GM12878 (cell line): Measurements from ENCODE around the gene GMDS. TPM values are rescaled to one million over a fixed set of nuclear protein-coding genes. Genes with fewer than 3 reads are reported as not detected.

Experiments used
- ATAC-seq: fragments of 200-7000 bp; cut with Tn5 transposase; 3 replicates; pipeline ENCODE4 v1.9.1; 2020; ENCODE audit warnings: mild to moderate bottlenecking, moderate library complexity
- BruUV-seq: library from RNA; stranded (reverse); fragments of 400-500 nt; replicated peaks from 2 replicates; lab custom pipeline; 2021; lab: Mats Ljungman, UMichigan
- CTCF ChIA-PET: fragments of 300-600 bp; sonication (Branson Sonifier 250); formaldehyde crosslinking; extraction: SDS; loops from one replicate; lab custom pipeline; 2021; ENCODE audit warnings: inconsistent platforms; lab: Yijun Ruan, JAX
- POLR2A ChIA-PET: fragments of 350-600 bp; formaldehyde crosslinking; extraction: SDS; loops from one replicate; lab custom pipeline; 2021; ENCODE audit warnings: inconsistent platforms; lab: Charles Lee
- RAD21 ChIA-PET: fragments of 300-600 bp; sonication (Branson Sonifier 250); formaldehyde crosslinking; loops from one replicate; lab custom pipeline; 2023; ENCODE audit warnings: antibody characterized with exemption; ENCODE audit not compliant: unreplicated experiment; lab: Charles Lee
- SMC1A ChIA-PET: fragments of 300-600 bp; sonication (Branson Sonifier 250); formaldehyde crosslinking; loops from one replicate; lab custom pipeline; 2023; ENCODE audit not compliant: unreplicated experiment, uncharacterized antibody; lab: Charles Lee
- DNase-seq: peaks from one replicate; pipeline ENCODE4 v3.0.0-alpha.2; 2011; ENCODE audit warnings: low read depth, low spot score
- FAIRE-seq: peaks from 3 replicates; lab custom pipeline; 2011; peaks lifted over from hg19 to GRCh38; lab: Jason Lieb, UNC
- H2AFZ ChIP-seq: 2 replicates; pipeline ENCODE4 v1.6.0; 2011; ENCODE audit warnings: low read depth, low read length, control low read depth; ENCODE audit not compliant: control insufficient read depth
- H3K27ac ChIP-seq: 2 replicates; pipeline ENCODE4 v1.5.1; 2011; ENCODE audit warnings: control low read depth; ENCODE audit not compliant: control insufficient read depth, insufficient read depth
- H3K27me3 ChIP-seq, 2 experiments: replicated peaks in 1 of 2; 2 replicates each; pipeline versions ENCODE4 v1.6.0 to v1.6.1; 2011; ENCODE audit warnings: low read length in 1 of 2; ENCODE audit not compliant: control insufficient read depth in 2 of 2, insufficient read depth in 2 of 2
- H3K36me3 ChIP-seq, 2 experiments: 2 replicates each; pipeline ENCODE4 v1.5.1; 2011; ENCODE audit warnings: low read length in 1 of 2; ENCODE audit not compliant: control insufficient read depth in 2 of 2, insufficient read depth in 2 of 2
- H3K4me1 ChIP-seq: 2 replicates; pipeline ENCODE4 v1.6.1; 2011; ENCODE audit warnings: mild to moderate bottlenecking, low read length, moderate library complexity, mixed read lengths; ENCODE audit not compliant: control insufficient read depth, insufficient read depth
- H3K4me2 ChIP-seq: 2 replicates; pipeline ENCODE4 v1.6.0; 2011; ENCODE audit warnings: control low read depth; ENCODE audit not compliant: control insufficient read depth, insufficient read depth
- H3K4me3 ChIP-seq: fragments of 200-600 bp; sonication (generic); 2 replicates; pipeline ENCODE4 v1.5.1; 2016
- H3K79me2 ChIP-seq: 2 replicates; pipeline ENCODE4 v1.6.0; 2011; ENCODE audit warnings: low read length; ENCODE audit not compliant: control insufficient read depth, insufficient read depth
- H3K9ac ChIP-seq: 2 replicates; pipeline ENCODE4 v1.8.0; 2011; ENCODE audit warnings: low read length, control low read depth, mixed read lengths; ENCODE audit not compliant: control insufficient read depth, insufficient read depth
- H3K9me3 ChIP-seq: replicated peaks from 3 replicates; pipeline ENCODE4 v1.5.1; 2011; ENCODE audit warnings: mild to moderate bottlenecking, low read length; ENCODE audit not compliant: control insufficient read depth, insufficient read depth
- H4K20me1 ChIP-seq: 2 replicates; pipeline ENCODE4 v1.6.0; 2011; ENCODE audit not compliant: control insufficient read depth, insufficient read depth
- CHD2 ChIP-seq: IDR thresholded peaks from 2 replicates; pipeline ENCODE4 v1.6.1; 2011; ENCODE audit warnings: low read depth, low read length, improper control_type of control experiment, borderline replicate concordance
- E2F4 ChIP-seq: IDR thresholded peaks from 2 replicates; pipeline ENCODE4 v1.6.1; 2012; ENCODE audit warnings: low read depth, low read length, improper control_type of control experiment
- EGR1 ChIP-seq, 2 experiments: IDR thresholded peaks; 1 replicate in 1 of 2; 2 replicates in 1 of 2; pipeline ENCODE4 v1.6.1; 2011 to 2012; ENCODE audit warnings: low read depth in 2 of 2, low read length in 2 of 2, borderline replicate concordance in 1 of 2, mild to moderate bottlenecking in 1 of 2, moderate library complexity in 1 of 2
- ESRRA ChIP-seq: IDR thresholded peaks from 2 replicates; pipeline ENCODE4 v1.6.1; 2012; ENCODE audit warnings: mild to moderate bottlenecking, low read length, improper control_type of control experiment
- JUNB ChIP-seq: IDR thresholded peaks from 2 replicates; pipeline ENCODE4 v1.6.1; 2016; ENCODE audit warnings: antibody characterized with exemption, mild to moderate bottlenecking
- RAD51 ChIP-seq: fragments of 450-650 bp; IDR thresholded peaks from 2 replicates; pipeline ENCODE4 v1.6.1; 2016; ENCODE audit warnings: moderate library complexity, mild to moderate bottlenecking, inconsistent platforms
- SIN3A ChIP-seq: IDR thresholded peaks from 2 replicates; pipeline ENCODE4 v1.6.1; 2012; ENCODE audit warnings: low read depth, low read length, improper control_type of control experiment
- SMAD5 ChIP-seq: IDR thresholded peaks from 2 replicates; pipeline ENCODE4 v1.6.1; 2016; ENCODE audit warnings: antibody characterized with exemption, low read depth
- SPI1 ChIP-seq: IDR thresholded peaks from 2 replicates; pipeline ENCODE4 v1.6.1; 2011; ENCODE audit warnings: low read depth, mild to moderate bottlenecking, low read length, moderate library complexity, borderline replicate concordance; ENCODE audit not compliant: insufficient read depth
- SREBF2 ChIP-seq: IDR thresholded peaks from 2 replicates; pipeline ENCODE4 v1.6.1; 2012; ENCODE audit warnings: mild to moderate bottlenecking, low read length
- TBL1XR1 ChIP-seq: IDR thresholded peaks from 2 replicates; pipeline ENCODE4 v1.6.1; 2012; ENCODE audit warnings: low read depth, low read length, improper control_type of control experiment
- WRNIP1 ChIP-seq: IDR thresholded peaks from 2 replicates; pipeline ENCODE4 v1.6.1; 2011; ENCODE audit warnings: low read depth, low read length, improper control_type of control experiment, borderline replicate concordance
- ZNF217 ChIP-seq: fragments of 450-650 bp; IDR thresholded peaks from 2 replicates; pipeline ENCODE4 v1.6.1; 2017; ENCODE audit warnings: antibody characterized with exemption, mild to moderate bottlenecking
- ZZZ3 ChIP-seq: IDR thresholded peaks from 2 replicates; pipeline ENCODE4 v1.6.1; 2011; ENCODE audit warnings: low read depth; ENCODE audit not compliant: control insufficient read depth, insufficient read length
- WGBS: methylation state at CpG from one replicate; pipeline ENCODE4 v1.1.6; 2016; ENCODE audit warnings: low lambda C conversion rate; ENCODE audit not compliant: insufficient replicate concordance, insufficient coverage; ENCODE audit errors: missing lambda C conversion rate; 5-methylcytosine and 5-hydroxymethylcytosine counted together
- in situ Hi-C: fragments of 300-500 bp; cut with MboI; formaldehyde crosslinking; loops from 9 replicates; pipeline ENCODE4 v1.14.3; 2018; ENCODE audit warnings: mixed read lengths
- intact Hi-C: fragments of 100-400 bp; cut with micrococcal nuclease; formaldehyde crosslinking; loops from one replicate; pipeline ENCODE4 v1.14.2; 2022; ENCODE audit not compliant: unreplicated experiment
- polyA plus RNA-seq, 11 experiments: library from polyadenylated mRNA; depleted of rRNA in 4 of 11; unstranded in 6 of 11; stranded (reverse) in 5 of 11; fragments of >200 nt; fragmentation: Nextera tagmentation in 4 of 11; fragmentation: Illumina TruSeq in 1 of 11; extraction: Ambion mirVana in 4 of 11; extraction: Trizol in 1 of 11; gene quantifications; 1 replicate in 1 of 11; 2 replicates in 10 of 11; pipeline versions ENCODE4 v1.2.1 to v1.2.3, GENCODE V29; 2011 to 2016; ENCODE audit warnings: inconsistent platforms in 2 of 11, missing spikeins in 2 of 11, low read depth in 1 of 11
- total RNA-seq, 4 experiments: library from RNA; depleted of rRNA in 3 of 4; stranded (reverse); fragments of >200 nt in 3 of 4; fragmentation: Illumina TruSeq in 1 of 4; extraction: Trizol in 1 of 4; gene quantifications; 2 replicates each; pipeline versions ENCODE4 v1.2.1 to v1.2.3, GENCODE V29; 2013 to 2021
- TF ChIP-seq, protein P1 (sequence below): fragments of 450-650 bp; IDR thresholded peaks from 2 replicates; pipeline ENCODE4 v1.6.1; 2014; ENCODE audit warnings: mild to moderate bottlenecking

Gene GMDS
- total and polyA plus RNA-seq, 10 of the 15 experiments (the other 5 are each of a cell fraction or from before 2014, with no cell fraction given): 0.61 to 53.8 (median 29.3) TPM

GRCh38 chr6:2044192-2044591 lies 201.2 kb downstream of the GMDS start:
- in situ Hi-C loops: no loop called here
- POLR2A ChIA-PET: no interaction called here
- FAIRE-seq (no peak), DNase-seq (no peak), ATAC-seq (no peak)
- WGBS: 89% methylated on average over 4 of the region's 4 CpGs
- no peaks in the 10 kb centered on the region for H3K36me3 ChIP-seq
- H3K4me1 ChIP-seq: no peaks in the 10 kb centered on the region
- SMC1A ChIA-PET: interaction anchor here (0.7 kb wide), 1 partner anchor 151 kb away, joined by 3 read pairs; no protein-coding TSS in a partner anchor
- intact Hi-C loops: no loop called here
- TF ChIP-seq EGR1 (IDR thresholded peaks at IDR 0.05; ENCODE audit: borderline replicate concordance in 1 of 2, low read depth in 2 of 2, low read length in 2 of 2): no peak
- no peak for TF ChIP-seq ZZZ3
- TF ChIP-seq, protein P1, sequence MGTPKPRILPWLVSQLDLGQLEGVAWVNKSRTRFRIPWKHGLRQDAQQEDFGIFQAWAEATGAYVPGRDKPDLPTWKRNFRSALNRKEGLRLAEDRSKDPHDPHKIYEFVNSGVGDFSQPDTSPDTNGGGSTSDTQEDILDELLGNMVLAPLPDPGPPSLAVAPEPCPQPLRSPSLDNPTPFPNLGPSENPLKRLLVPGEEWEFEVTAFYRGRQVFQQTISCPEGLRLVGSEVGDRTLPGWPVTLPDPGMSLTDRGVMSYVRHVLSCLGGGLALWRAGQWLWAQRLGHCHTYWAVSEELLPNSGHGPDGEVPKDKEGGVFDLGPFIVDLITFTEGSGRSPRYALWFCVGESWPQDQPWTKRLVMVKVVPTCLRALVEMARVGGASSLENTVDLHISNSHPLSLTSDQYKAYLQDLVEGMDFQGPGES: no peak
- no peak for TF ChIP-seq SIN3A
- no peak for TF ChIP-seq RAD51
- no peak for TF ChIP-seq SPI1
- TF ChIP-seq ZNF217: no peak
- no peak for TF ChIP-seq JUNB
- no peak for TF ChIP-seq ESRRA
- no peak for TF ChIP-seq WRNIP1
- no peak for TF ChIP-seq CHD2
- no peak for TF ChIP-seq SREBF2
- no peak for TF ChIP-seq E2F4
- TF ChIP-seq TBL1XR1: no peak
- no peak for TF ChIP-seq SMAD5
- H3K27ac ChIP-seq: no peak overlapping the region
- H3K27me3 ChIP-seq: no peaks in the 10 kb centered on the region
- H3K4me3 ChIP-seq: no peak overlapping the region
- no peak overlapping the region for H3K9ac ChIP-seq
- CTCF ChIA-PET: no interaction called here
- RAD21 ChIA-PET: no interaction called here
- no peaks in the 10 kb centered on the region for H3K9me3 ChIP-seq
- H3K4me2 ChIP-seq: no peak overlapping the region
- no peaks in the 10 kb centered on the region for H3K79me2 ChIP-seq
- no peaks in the 10 kb centered on the region for H4K20me1 ChIP-seq
- no TSS peak for BruUV-seq
- no peak overlapping the region for H2AFZ ChIP-seq
